Natural killer cell (primary cell): ENCODE data around the gene PLCH1. TPM values are rescaled to one million over a fixed set of nuclear protein-coding genes. Genes with fewer than 3 reads are reported as not detected.

Experiments
- ATAC-seq, 3 donors: fragments of 150-1000 bp in 2 of 3; fragments of 200-7000 bp in 1 of 3; cut with Tn5 transposase; 1 replicate in 1 of 3; 2 replicates in 2 of 3; pipeline ENCODE4 v1.10.0; 2021; ENCODE audit warnings: mild to moderate bottlenecking in 2 of 3, moderate library complexity in 2 of 3
- DNase-seq, 2 donors: peaks; one replicate each; pipeline versions ENCODE4 v3.0.0 to v3.0.0-alpha.2; 2013 to 2021; ENCODE audit warnings: mixed read lengths in 1 of 2
- H3K27ac ChIP-seq: one replicate; pipeline ENCODE4 v1.5.1; 2013; ENCODE audit warnings: mild to moderate bottlenecking, low read length
- H3K27me3 ChIP-seq: one replicate; pipeline ENCODE4 v1.6.1; 2013; ENCODE audit warnings: low read length; ENCODE audit not compliant: control insufficient read depth, insufficient read depth
- H3K36me3 ChIP-seq: one replicate; pipeline ENCODE4 v1.6.1; 2013; ENCODE audit warnings: low read length; ENCODE audit not compliant: control insufficient read depth, insufficient read depth
- H3K4me1 ChIP-seq: one replicate; pipeline ENCODE4 v1.6.1; 2013; ENCODE audit warnings: low read length; ENCODE audit not compliant: control insufficient read depth, insufficient read depth
- H3K4me3 ChIP-seq: one replicate; pipeline ENCODE4 v1.5.1; 2013; ENCODE audit warnings: low read length
- H3K9me3 ChIP-seq: one replicate; pipeline ENCODE4 v1.6.1; 2013; ENCODE audit warnings: low read length; ENCODE audit not compliant: control insufficient read depth, insufficient read depth
- H3K27ac Mint-ChIP-seq, 2 donors: one replicate each; pipeline ENCODE4 v1.8.0; 2022; ENCODE audit warnings: mild to moderate bottlenecking in 2 of 2, mixed read lengths in 2 of 2, moderate library complexity in 1 of 2
- H3K27me3 Mint-ChIP-seq, 2 donors: one replicate each; pipeline ENCODE4 v1.8.0; 2022; ENCODE audit warnings: low read depth in 2 of 2, mixed read lengths in 2 of 2
- H3K36me3 Mint-ChIP-seq: one replicate; pipeline ENCODE4 v1.8.0; 2022; ENCODE audit warnings: mixed read lengths
- H3K4me1 Mint-ChIP-seq, 2 donors: one replicate each; pipeline ENCODE4 v1.8.0; 2022; ENCODE audit warnings: mixed read lengths in 2 of 2
- H3K4me3 Mint-ChIP-seq: one replicate; pipeline ENCODE4 v1.8.0; 2022; ENCODE audit warnings: mild to moderate bottlenecking, moderate library complexity, mixed read lengths
- H3K9me3 Mint-ChIP-seq, 2 donors: one replicate each; pipeline ENCODE4 v1.8.0; 2022; ENCODE audit warnings: mixed read lengths in 2 of 2
- WGBS: methylation state at CpG from one replicate; pipeline ENCODE4 v1.1.7; 2013; ENCODE audit warnings: missing lambda C conversion rate; ENCODE audit not compliant: insufficient coverage; 5-methylcytosine and 5-hydroxymethylcytosine counted together
- intact Hi-C: fragments of 100-400 bp; cut with micrococcal nuclease; formaldehyde crosslinking; loops from one replicate; pipeline ENCODE4 v1.14.2; 2022
- total RNA-seq, 4 donors: library from RNA; stranded (reverse); fragments of 120-200 nt in 1 of 4; gene quantifications; one replicate each; pipeline versions ENCODE4 v1.2.3 to v1.2.4, GENCODE V29; 2013 to 2022
- TF ChIP-seq, protein P1 (sequence below): fragments of 200-600 bp; IDR thresholded peaks from one replicate; pipeline ENCODE4 v1.8.0; 2022; ENCODE audit warnings: antibody characterized with exemption

PLCH1 gene
- total RNA-seq, 3 donors from 2014 or later (not counting 1 experiment from before 2014, with no cell fraction given): 0.05 to 0.26 (median 0.08) TPM

- DNase-seq (no peak), ATAC-seq (no peak)
- Histone ChIP-seq H3K27ac (no peak overlapping the region), H3K4me1 (no peaks in the 10 kb centered on the region), H3K4me3 (no peak overlapping the region), H3K27me3 (no peaks in the 10 kb centered on the region), H3K36me3 (no peaks in the 10 kb centered on the region), H3K9me3 (no peaks in the 10 kb centered on the region)
- Mint-ChIP-seq H3K9me3 (no peaks in the 10 kb centered on the region), H3K36me3 (no peaks in the 10 kb centered on the region), H3K27me3 (peaks cover 0 to 2% of the 10 kb centered on the region in 2 donors), H3K27ac (no peak overlapping the region), H3K4me1 (no peaks in the 10 kb centered on the region), H3K4me3 (no peak overlapping the region)
- TF ChIP-seq, protein P1, sequence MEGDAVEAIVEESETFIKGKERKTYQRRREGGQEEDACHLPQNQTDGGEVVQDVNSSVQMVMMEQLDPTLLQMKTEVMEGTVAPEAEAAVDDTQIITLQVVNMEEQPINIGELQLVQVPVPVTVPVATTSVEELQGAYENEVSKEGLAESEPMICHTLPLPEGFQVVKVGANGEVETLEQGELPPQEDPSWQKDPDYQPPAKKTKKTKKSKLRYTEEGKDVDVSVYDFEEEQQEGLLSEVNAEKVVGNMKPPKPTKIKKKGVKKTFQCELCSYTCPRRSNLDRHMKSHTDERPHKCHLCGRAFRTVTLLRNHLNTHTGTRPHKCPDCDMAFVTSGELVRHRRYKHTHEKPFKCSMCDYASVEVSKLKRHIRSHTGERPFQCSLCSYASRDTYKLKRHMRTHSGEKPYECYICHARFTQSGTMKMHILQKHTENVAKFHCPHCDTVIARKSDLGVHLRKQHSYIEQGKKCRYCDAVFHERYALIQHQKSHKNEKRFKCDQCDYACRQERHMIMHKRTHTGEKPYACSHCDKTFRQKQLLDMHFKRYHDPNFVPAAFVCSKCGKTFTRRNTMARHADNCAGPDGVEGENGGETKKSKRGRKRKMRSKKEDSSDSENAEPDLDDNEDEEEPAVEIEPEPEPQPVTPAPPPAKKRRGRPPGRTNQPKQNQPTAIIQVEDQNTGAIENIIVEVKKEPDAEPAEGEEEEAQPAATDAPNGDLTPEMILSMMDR: no peak
- intact Hi-C loops: no loop called here
- 92% methylated on average over 1 of the region's 2 CpGs for WGBS
Observed at GRCh38 chr3:155637567-155637966, 107.3 kb downstream of the PLCH1 start.

GRCh38 chr3:155635056-155635455, 109.8 kb downstream of the PLCH1 start:
- DNase-seq (no peak), ATAC-seq (no peak)
- H3K4me1 Mint-ChIP-seq: no peaks in the 10 kb centered on the region
- no peak overlapping the region for H3K27ac Mint-ChIP-seq
- no peaks in the 10 kb centered on the region for H3K4me1 ChIP-seq
- TF ChIP-seq, protein P1: no peak
- H3K4me3 Mint-ChIP-seq: no peak overlapping the region
- no peak overlapping the region for H3K27ac ChIP-seq
- H3K36me3 Mint-ChIP-seq: no peaks in the 10 kb centered on the region
- intact Hi-C loops: no loop called here
- H3K4me3 ChIP-seq: no peak overlapping the region
- H3K36me3 ChIP-seq: no peaks in the 10 kb centered on the region
- WGBS: 54% methylated on average over 1 of the region's 1 CpG
- H3K9me3 ChIP-seq: no peaks in the 10 kb centered on the region
- no peaks in the 10 kb centered on the region for H3K27me3 ChIP-seq
- H3K27me3 Mint-ChIP-seq: peaks cover 0 to 2% of the 10 kb centered on the region in 2 donors
- no peaks in the 10 kb centered on the region for H3K9me3 Mint-ChIP-seq

DNA sequence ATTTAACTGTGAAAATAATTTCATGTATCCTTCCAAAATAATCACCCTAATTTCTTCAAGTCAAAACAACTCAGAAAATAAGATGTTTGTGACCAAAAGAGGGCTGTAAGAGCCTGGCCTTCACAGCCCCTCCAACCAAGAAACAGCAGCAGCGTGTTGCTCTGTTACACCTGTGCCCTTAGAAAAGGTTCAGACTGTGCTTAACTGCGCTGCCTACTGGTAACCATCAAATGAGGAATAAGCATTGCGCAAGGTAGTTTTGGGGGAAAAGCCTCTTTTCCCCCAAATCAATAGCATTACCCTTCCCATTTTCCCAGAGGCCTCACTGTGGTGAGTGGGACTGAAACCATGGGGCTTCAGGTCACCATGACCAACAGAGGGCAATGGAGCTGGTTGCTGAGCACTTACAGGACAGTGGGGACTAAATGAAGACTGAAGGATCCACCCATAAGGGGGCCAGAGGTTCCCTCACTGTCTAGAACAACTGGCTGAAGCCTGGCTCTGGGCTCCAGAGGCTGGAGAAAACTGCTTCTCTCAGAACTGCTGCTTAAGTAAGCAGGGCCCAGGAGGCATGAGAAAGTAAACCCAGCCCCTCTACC, 110.7 kb downstream of the PLCH1 start:
- DNase-seq (no peak), ATAC-seq (no peak)
- Mint-ChIP-seq H3K4me3 (no peak overlapping the region), H3K4me1 (no peaks in the 10 kb centered on the region), H3K36me3 (no peaks in the 10 kb centered on the region), H3K9me3 (no peaks in the 10 kb centered on the region), H3K27ac (no peak overlapping the region), H3K27me3 (peaks cover 0 to 2% of the 10 kb centered on the region in 2 donors)
- TF ChIP-seq, protein P1: no peak
- WGBS: 92% methylated on average over 3 of the region's 3 CpGs
- intact Hi-C loops: no loop called here
- Histone ChIP-seq H3K9me3 (no peaks in the 10 kb centered on the region), H3K36me3 (no peaks in the 10 kb centered on the region), H3K27ac (no peak overlapping the region), H3K4me3 (no peak overlapping the region), H3K27me3 (no peaks in the 10 kb centered on the region), H3K4me1 (no peaks in the 10 kb centered on the region)
